HG03060 (cell line): ENCODE results near the gene DPP10.
"Not testable (repeated sequence)": the region's sequence is repeated elsewhere in the genome, so short reads cannot be mapped to it uniquely, and the experiment has no call there.

Source experiments
- ATAC-seq: cut with Tn5 transposase; IDR thresholded peaks from one replicate; pipeline ENCODE4 v1.9.1; 2021; ENCODE audit warnings: low read depth, moderate number of reproducible peaks; ENCODE audit not compliant: unreplicated experiment

DPP10 gene

GRCh38 chr2:114926303-114926702 lies 483.9 kb downstream of the DPP10 start:
- no peak for ATAC-seq

DNA sequence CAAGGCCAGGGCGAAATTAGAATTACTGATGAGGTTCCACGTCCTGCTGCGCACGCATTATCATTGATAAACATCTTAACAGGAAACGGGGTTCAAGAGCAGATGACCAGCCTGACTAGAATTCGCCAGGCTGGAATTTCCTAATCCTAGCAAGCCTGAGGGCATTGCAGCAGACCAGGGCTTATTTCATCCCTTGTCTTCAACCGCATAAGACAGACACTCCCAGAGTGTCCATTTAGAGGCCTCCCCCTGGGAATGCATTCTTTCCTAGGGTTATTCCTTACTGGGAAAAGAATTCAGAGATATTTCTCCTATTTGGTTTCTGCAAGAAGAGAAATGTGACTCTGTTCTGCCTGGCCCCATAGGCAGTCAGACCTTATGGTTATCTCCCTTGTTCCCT lies 486.8 kb downstream of the DPP10 start:
- no peak for ATAC-seq

- no peak for ATAC-seq
These were observed 491.3 kb downstream of the DPP10 start for GRCh38 chr2:114933671-114934241.

GRCh38 chr2:114935031-114935430 lies 492.6 kb downstream of the DPP10 start:
- no peak for ATAC-seq

DNA sequence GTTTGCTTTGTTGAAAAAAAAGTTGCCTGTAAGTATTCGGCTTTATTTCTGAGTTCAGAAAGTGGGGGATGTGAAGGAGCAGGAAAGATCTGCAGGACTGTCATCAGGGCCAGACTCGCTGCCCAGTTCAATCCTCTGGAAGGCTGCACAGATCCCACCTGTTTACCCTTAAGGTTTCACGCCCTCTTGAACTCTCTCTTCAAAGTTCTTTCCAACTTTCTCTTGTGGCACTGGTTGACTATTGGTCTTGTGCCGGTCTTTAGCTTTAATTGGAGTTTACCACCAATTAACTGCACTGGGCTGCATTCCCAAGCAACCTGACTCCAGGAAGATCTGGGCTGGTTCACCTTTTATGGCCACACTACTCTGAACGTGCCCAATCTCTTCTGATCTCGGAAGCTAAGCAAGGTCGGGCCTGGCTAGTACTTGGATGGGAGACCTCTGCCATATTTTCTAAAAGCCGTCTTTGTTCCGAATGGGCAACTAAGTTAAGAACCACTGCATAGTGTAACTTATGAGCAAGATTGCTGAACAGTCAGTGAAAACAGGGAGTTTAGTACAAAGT lies 495.0 kb downstream of the DPP10 start:
- ATAC-seq: no peak

DNA sequence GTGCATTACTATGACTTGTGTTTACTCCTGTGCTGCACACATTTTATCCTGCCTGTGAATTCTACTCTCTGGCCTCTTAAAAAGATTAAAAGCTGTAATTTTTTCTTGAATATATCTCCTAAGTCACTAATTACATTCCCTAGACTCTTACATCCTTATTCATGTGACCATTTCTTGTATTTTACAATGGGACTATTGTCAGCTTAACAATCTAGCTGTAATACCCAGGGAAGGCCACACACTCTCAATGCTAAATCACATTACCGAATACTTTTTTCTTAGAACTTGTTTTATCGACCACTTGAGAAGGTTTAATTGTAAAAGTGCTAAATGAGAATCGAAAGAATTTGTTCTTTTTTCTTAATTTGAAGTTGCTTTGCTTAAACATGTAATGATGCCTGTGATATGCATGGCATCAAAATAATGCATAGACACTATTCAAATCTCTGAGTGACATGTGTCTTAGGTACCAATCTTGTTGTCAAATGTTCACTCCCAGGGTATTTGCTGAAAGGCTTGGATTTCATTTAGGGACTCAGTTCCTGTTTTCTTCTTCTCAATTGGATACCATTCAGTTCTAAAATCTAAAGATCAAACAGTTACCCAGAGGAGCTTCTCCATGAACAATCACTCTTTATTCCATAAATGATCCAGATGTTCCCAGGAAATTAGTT lies 498.5 kb downstream of the DPP10 start:
- no peak for ATAC-seq

- ATAC-seq: no peak
These were observed 506.9 kb downstream of the DPP10 start for GRCh38 chr2:114949228-114949804.

DNA sequence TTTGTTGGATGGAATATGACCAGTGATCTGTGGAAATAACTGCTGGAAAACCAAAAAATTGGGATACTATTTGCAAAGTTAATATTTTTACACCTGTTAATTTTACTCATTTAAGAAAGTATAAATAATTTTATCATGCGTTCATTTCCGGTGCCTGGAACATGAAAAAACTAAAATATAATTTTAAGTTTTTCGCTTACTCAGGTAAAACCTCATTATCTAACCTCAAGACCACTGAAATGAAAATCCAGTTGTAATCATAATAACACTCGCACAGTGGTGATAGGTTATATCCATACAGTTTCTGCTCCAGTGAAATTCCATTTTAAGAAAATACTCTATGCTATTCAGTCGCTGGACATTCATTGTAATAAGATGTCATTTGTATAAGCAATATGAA lies 517.9 kb downstream of the DPP10 start:
- ATAC-seq: no peak

DNA sequence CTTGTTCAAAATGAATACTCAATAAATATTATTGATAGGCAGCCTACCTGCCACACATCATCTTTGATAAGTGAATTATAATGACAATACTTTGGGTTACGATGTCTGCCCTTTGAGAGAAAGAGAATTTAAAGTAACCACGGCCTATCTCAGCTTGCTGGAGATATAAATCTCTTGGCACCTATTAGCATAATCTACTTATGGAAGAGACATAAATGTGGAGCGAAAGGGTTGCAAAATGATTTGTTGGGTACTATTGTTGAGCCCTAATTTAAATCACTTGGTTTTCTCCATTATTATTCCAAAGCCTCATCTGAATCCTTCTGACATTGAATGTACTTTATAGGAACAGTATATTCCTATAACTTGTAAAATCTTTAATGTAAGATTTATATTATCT lies 520.1 kb downstream of the DPP10 start:
- ATAC-seq: no peak

DNA sequence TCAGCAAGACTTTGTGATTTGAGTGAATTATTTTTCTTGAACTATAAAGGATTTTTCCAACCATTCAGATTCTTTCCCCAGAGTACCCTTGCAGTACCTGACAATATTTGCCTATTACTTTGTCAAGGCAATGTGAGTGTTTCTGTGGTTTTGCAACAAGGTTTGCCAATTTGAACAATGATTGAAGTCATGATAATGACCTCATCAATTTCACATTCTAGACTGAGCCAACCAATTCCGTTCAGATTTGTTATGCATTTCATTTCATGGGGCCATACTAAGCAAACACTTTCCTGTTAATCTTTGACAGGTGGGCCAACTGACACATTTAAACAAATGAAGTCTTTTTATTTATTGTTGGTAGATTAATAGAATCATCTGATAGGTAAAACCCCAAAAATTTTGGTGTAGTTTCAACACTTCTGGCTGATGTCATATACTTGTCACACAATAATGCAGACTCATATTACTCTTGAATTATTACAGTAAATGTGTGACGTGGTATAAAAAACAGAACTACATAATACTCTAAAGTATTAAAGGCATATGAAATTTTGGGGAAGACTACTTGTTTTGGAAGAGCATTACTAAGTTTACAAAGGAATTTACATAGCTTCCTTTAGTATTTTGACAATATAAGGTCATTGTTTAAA lies 526.4 kb downstream of the DPP10 start:
- ATAC-seq: no peak

- not testable (repeated sequence) for ATAC-seq
These were observed 561.9 kb downstream of the DPP10 start for GRCh38 chr2:115004321-115004720.

GRCh38 chr2:115011721-115012120 lies 569.3 kb downstream of the DPP10 start:
- no peak for ATAC-seq

DNA sequence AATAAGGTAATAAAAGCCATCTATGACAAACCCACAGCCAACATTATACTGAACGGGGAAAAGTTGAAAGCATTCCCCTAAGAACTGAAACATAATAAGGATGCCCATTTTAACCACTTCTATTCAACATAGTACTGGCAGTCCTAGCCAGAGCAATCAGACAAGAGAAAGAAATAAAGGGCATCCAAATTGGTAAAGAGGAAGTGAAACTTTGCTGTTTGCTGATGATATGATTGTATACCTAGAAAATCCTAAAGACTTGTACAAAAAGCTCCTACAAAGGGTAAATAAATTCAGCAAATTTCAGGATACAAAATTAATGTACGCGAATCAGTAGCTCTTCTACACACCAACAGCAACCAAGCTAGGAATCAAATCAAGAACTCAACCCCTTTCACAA lies 579.6 kb downstream of the DPP10 start:
- ATAC-seq: not testable (repeated sequence)

- no peak for ATAC-seq
These were observed 592.4 kb downstream of the DPP10 start for GRCh38 chr2:115034801-115035200.

DNA sequence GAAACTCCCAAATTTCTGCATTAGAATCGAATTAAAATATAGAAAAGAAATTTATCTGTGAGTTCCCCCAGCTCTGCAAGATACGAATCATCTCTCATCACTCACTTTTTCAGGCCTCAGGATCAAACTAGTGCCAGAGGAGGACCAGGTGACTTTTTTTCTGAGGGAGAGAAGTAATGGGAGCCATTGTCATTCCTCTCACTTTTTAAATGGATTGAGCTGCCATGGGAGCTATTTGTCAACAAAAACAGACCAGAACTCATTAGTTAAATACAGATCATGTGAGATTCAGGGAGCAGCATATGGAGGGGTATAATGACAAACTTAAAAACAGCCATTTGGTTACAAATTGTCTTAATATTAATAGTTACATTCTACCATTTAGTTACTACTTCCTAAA lies 594.4 kb downstream of the DPP10 start:
- ATAC-seq: no peak

- no peak for ATAC-seq
These were observed 615.0 kb downstream of the DPP10 start for GRCh38 chr2:115057473-115057872.

DNA sequence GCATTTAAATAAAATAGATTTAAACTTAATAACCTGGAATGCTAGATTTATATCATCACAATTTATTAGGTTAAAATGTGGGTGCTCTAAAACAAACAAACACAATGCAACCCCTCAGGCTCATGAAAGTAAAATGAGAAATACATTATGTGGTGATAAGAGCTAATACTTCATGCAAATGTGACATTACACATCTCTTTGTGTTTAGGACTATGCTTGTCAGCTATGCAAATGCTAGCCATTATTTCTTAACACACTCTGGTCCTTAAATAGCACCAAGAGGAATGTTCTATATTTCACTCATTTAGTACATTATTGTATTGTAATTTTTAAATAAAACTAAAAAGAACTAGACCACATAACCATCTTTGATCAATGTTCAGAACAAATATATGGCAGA lies 627.6 kb downstream of the DPP10 start:
- ATAC-seq: no peak

DNA sequence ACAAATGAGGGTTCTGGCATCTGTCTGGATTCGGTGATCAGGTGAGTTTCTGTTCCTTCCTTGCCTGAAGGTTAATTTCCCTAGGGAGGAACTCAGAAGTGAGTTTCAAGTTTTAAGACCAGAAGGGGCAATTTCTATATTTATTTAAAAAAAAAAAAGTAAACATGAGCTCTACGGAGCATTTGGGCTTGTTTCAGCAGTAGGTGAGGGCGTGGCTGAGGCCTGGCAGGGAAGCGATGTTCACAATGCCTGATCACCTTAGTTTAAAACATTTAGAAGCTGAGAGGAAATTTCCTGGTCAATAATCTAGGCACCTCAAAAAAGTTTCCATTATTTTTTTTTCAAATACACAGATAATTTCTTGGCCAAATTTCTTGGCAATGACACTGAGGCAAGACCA lies 629.1 kb downstream of the DPP10 start:
- no peak for ATAC-seq

DNA sequence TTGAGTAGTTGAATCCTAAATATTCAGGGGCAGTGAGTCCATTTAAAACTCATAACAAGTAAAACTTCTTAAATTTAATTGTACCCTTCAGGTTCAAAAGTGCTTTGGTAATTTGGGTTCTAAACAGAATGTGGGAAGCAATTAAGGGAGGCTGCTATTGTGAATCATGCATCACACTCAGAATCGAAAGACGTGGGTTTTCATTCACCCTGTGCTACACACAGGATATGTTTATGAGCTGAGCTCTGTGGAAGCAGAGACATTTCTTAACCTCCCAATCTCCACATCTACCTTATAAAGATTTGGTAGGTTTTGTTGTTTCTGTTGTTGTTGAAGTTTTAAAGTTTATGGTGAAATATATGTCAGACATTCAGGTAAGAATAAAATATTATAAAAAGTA lies 633.4 kb downstream of the DPP10 start:
- no peak for ATAC-seq

DNA sequence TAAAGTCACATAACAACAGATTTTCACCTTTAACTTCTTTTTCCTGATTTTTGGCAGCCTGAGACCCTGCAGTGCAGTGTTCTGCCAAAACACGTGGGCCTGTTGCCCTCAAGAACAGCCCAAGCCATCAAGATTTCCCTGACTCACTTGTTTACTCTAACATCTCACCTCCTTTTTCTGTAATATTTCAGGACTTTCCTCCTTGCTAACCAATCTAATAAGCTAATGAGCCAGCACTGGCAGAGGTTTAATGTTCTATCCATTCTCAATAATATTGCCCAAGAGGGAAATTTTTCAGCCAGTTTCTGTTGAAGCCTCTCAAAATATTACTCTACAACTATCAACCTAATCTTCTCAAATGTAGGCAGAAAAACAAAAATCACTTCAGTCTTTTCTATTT lies 635.2 kb downstream of the DPP10 start:
- no peak for ATAC-seq

- no peak for ATAC-seq
These were observed 640.8 kb downstream of the DPP10 start for GRCh38 chr2:115083225-115083624.
